DOHH2 (cell line): Measurements from ENCODE around the gene MRAP2.

ENCODE experiments used
- EZH2phosphoT487 ChIP-seq: fragments of 200-600 bp; sonication (generic); IDR thresholded peaks from 2 replicates; pipeline ENCODE4 v1.6.1; 2017; ENCODE audit warnings: borderline replicate concordance, mild to moderate bottlenecking, antibody characterized with exemption, low read length, moderate library complexity, mixed read lengths
- TF ChIP-seq, protein P1 (sequence below): fragments of 200-600 bp; sonication (generic); IDR thresholded peaks from one replicate; pipeline ENCODE4 v1.5.1; 2014; ENCODE audit warnings: antibody characterized with exemption, mild to moderate bottlenecking, low read depth, low read length; ENCODE audit not compliant: poor library complexity, severe bottlenecking

- TF ChIP-seq, protein P1, sequence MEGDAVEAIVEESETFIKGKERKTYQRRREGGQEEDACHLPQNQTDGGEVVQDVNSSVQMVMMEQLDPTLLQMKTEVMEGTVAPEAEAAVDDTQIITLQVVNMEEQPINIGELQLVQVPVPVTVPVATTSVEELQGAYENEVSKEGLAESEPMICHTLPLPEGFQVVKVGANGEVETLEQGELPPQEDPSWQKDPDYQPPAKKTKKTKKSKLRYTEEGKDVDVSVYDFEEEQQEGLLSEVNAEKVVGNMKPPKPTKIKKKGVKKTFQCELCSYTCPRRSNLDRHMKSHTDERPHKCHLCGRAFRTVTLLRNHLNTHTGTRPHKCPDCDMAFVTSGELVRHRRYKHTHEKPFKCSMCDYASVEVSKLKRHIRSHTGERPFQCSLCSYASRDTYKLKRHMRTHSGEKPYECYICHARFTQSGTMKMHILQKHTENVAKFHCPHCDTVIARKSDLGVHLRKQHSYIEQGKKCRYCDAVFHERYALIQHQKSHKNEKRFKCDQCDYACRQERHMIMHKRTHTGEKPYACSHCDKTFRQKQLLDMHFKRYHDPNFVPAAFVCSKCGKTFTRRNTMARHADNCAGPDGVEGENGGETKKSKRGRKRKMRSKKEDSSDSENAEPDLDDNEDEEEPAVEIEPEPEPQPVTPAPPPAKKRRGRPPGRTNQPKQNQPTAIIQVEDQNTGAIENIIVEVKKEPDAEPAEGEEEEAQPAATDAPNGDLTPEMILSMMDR, result no peak
- no peak for TF ChIP-seq EZH2phosphoT487
These were observed 47.6 kb downstream of the MRAP2 start for GRCh38 chr6:84081222-84081621.
